ENCODE results near the gene NOA1.

NOA1 gene

GRCh38 chr4:56976283-56976836 is 1.0 kb downstream of the NOA1 start:
- TF ChIP-seq CTCF (conservative IDR thresholded peaks at IDR 0.05), result no peak
- peak overlapping the region; percentile 88 for H3K27ac ChIP-seq

GRCh38 chr4:56973336-56973735 is 4.1 kb downstream of the NOA1 start:
- H3K27ac ChIP-seq, result no peak overlapping the region
- TF ChIP-seq CTCF (conservative IDR thresholded peaks at IDR 0.05), result no peak

- no peak overlapping the region for H3K27ac ChIP-seq
- TF ChIP-seq CTCF (conservative IDR thresholded peaks at IDR 0.05), result no peak
Observed at GRCh38 chr4:56972809-56973208, 4.6 kb downstream of the NOA1 start.

- TF ChIP-seq CTCF (conservative IDR thresholded peaks at IDR 0.05), result no peak
Observed at GRCh38 chr4:56972389-56972788, 5.0 kb downstream of the NOA1 start.

GRCh38 chr4:56971383-56971782 is 6.0 kb downstream of the NOA1 start:
- H3K27ac ChIP-seq, result no peak overlapping the region
- no peak for TF ChIP-seq CTCF (conservative IDR thresholded peaks at IDR 0.05)

More at GRCh38 chr4:56972389-56972788, 5.0 kb downstream of the NOA1 start:
- H3K27ac ChIP-seq, result no peak overlapping the region

- TF ChIP-seq CTCF (conservative IDR thresholded peaks at IDR 0.05), result no peak
- no peak overlapping the region for H3K27ac ChIP-seq
Observed at GRCh38 chr4:56961107-56961500, 16.3 kb downstream of the NOA1 start.

- no peak for TF ChIP-seq CTCF (conservative IDR thresholded peaks at IDR 0.05)
Observed at GRCh38 chr4:56959100-56959499, 18.3 kb downstream of the NOA1 start.

More at GRCh38 chr4:56959100-56959499, 18.3 kb downstream of the NOA1 start:
- H3K27ac ChIP-seq, result no peak overlapping the region

All from VCaP (cell line).